HL-60 (cell line): ENCODE measurements around the gene CERS2.

Experiments used
- GABPA ChIP-seq: IDR thresholded peaks from 2 replicates; pipeline ENCODE4 v1.6.1; 2012; ENCODE audit warnings: low read depth
- POLR2AphosphoS5 ChIP-seq: IDR thresholded peaks from 2 replicates; pipeline ENCODE4 v1.6.1; 2012; ENCODE audit warnings: low read depth
- TF ChIP-seq, protein P1 (sequence below): IDR thresholded peaks from one replicate; pipeline ENCODE4 v1.5.1; 2011; ENCODE audit warnings: low read length, control low read depth, inconsistent platforms; ENCODE audit not compliant: insufficient read depth

DNA sequence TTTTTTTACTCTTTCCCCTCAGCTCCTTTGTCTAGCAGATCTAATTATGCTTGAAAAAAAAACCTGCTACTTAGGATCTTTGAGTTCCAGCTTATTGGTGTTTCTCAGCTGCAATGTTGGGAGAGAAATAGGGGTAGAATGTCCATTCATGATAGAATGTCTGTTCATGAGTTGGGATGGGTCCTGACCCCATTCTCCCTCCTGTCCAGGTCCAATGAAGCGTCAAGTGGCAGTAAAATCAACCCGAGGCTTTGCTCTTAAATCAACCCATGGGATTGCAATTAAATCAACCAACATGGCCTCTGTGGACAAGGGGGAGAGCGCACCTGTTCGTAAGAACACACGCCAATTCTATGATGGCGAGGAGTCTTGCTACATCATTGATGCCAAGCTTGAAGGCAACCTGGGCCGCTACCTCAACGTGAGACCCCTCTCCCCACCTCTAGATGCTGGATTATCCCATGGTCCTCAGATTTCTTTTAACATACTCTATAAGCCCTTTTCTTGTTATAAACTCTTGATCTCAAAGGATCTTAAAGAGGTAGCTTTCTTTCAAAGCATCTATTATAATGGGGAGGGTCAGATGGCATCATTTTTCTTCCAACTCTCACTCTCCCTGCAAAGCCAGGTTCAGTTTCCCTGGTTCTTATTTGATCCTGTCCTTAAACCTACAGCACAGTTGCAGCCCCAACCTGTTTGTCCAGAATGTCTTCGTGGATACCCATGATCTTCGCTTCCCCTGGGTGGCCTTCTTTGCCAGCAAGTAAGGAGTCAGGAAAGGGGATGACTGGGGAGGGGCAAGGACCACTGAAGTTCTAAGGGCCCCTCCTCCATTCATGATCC, 11.1 kb downstream of the CERS2 start:
- TF ChIP-seq, protein P1, sequence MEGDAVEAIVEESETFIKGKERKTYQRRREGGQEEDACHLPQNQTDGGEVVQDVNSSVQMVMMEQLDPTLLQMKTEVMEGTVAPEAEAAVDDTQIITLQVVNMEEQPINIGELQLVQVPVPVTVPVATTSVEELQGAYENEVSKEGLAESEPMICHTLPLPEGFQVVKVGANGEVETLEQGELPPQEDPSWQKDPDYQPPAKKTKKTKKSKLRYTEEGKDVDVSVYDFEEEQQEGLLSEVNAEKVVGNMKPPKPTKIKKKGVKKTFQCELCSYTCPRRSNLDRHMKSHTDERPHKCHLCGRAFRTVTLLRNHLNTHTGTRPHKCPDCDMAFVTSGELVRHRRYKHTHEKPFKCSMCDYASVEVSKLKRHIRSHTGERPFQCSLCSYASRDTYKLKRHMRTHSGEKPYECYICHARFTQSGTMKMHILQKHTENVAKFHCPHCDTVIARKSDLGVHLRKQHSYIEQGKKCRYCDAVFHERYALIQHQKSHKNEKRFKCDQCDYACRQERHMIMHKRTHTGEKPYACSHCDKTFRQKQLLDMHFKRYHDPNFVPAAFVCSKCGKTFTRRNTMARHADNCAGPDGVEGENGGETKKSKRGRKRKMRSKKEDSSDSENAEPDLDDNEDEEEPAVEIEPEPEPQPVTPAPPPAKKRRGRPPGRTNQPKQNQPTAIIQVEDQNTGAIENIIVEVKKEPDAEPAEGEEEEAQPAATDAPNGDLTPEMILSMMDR, result no peak
- TF ChIP-seq POLR2AphosphoS5 (peak; percentile 60), GABPA (no peak)
